ENCODE measurements around the gene MYO1D.

Gene MYO1D

GRCh38 chr17:32504166-32504990 lies 372.5 kb downstream of the MYO1D start:
- no peak overlapping the region for H3K4me3 ChIP-seq (replicated peaks; ENCODE audit: low read depth, low read length)
- no peak for DNase-seq (ENCODE audit: extremely low read depth, low read depth)
- TF ChIP-seq, protein P1, sequence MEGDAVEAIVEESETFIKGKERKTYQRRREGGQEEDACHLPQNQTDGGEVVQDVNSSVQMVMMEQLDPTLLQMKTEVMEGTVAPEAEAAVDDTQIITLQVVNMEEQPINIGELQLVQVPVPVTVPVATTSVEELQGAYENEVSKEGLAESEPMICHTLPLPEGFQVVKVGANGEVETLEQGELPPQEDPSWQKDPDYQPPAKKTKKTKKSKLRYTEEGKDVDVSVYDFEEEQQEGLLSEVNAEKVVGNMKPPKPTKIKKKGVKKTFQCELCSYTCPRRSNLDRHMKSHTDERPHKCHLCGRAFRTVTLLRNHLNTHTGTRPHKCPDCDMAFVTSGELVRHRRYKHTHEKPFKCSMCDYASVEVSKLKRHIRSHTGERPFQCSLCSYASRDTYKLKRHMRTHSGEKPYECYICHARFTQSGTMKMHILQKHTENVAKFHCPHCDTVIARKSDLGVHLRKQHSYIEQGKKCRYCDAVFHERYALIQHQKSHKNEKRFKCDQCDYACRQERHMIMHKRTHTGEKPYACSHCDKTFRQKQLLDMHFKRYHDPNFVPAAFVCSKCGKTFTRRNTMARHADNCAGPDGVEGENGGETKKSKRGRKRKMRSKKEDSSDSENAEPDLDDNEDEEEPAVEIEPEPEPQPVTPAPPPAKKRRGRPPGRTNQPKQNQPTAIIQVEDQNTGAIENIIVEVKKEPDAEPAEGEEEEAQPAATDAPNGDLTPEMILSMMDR (IDR thresholded peaks at IDR 0.05; ENCODE audit: low read depth, low read length, missing control alignments), result no peak

DNA sequence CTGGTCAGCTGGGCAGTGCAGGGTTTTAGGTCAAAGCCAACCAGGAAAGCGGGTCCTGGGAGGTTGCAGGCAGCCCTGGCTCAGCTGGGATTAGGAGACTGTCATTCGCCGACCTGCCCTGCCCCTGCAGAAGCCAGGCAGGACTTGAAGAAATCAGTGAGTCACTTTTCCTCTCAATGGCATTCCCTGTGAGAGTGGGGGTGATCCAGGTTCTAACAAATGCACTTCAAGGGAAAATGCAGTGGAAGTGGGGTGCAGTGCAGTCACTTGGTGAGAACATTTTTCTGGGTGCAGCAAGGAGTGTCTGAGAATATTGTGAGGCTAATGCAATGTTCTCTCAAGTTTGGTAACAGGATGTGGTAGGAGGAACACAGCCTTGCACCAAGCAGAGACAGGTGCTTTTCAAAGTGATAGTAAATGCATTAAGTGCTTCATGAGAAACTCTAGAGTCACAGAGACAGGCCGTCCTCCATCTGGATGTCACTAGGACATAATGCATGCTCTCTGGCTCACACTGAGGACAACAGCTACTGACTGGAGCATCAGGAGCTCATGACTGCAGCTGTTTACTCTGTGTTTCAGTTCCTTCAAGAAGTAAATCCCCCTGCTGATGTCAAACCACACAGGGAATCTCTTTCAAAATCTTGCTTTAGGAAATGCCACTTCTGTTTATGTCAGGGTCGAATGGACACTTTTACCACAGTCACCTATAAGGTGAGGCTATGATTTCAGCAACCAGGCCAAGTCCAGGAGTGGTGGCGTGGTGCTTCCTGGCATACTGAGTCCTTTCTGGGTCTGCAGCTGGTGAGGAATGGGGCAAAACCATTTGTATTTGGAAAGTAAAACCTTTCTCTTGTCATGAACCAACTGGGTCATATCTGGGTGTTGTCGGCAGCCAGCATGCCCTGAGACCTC lies 373.4 kb downstream of the MYO1D start:
- TF ChIP-seq, protein P1 (IDR thresholded peaks at IDR 0.05; ENCODE audit: low read depth, low read length, missing control alignments), result no peak
- H3K4me3 ChIP-seq (replicated peaks; ENCODE audit: low read depth, low read length), result no peak overlapping the region
- DNase-seq (ENCODE audit: extremely low read depth, low read depth), result no peak

DNA sequence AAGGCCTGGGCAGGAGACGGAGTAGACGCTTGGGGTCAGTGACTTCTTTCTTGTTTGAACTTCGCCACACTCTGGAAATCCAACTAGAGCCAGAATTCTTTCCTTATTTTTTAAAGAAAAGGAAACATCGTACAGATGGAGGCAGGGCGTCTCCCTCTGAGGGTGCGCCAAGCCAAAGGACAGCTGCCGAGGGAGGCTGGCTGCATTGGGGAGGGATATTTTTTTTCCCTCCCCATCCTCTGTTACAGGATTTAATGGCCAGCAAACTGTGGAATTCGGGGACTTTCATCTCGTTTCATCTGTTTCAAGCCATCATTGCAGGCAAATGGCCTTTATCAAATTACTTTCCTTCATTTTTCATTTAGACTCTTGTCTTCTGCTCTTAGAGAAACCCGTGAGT lies 374.2 kb downstream of the MYO1D start:
- TF ChIP-seq, protein P1 (IDR thresholded peaks at IDR 0.05; ENCODE audit: low read depth, low read length, missing control alignments), result no peak
- no peak for DNase-seq (ENCODE audit: extremely low read depth, low read depth)
- no peak overlapping the region for H3K4me3 ChIP-seq (replicated peaks; ENCODE audit: low read depth, low read length)

DNA sequence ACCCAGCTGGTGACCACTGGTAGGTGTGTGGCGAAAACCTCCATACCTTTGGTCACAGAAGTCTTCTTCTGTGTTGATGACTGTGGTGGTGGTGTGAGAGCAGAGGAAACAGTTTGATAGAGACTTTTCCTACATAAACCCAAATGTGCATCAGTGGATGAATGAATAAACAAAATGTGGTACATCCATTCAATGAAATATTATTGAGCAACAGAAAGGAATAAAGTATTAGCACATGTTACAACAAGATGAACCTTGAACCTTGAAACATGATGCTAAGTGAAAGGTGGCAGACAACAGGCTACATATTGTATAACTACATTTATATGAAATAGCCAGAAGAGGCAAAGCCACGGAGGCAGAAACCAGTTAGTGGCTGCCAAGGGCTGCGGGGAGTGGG lies 374.9 kb downstream of the MYO1D start:
- H3K4me3 ChIP-seq (replicated peaks; ENCODE audit: low read depth, low read length), result no peak overlapping the region
- TF ChIP-seq, protein P1 (IDR thresholded peaks at IDR 0.05; ENCODE audit: low read depth, low read length, missing control alignments), result no peak
- DNase-seq (ENCODE audit: extremely low read depth, low read depth), result no peak

DNA sequence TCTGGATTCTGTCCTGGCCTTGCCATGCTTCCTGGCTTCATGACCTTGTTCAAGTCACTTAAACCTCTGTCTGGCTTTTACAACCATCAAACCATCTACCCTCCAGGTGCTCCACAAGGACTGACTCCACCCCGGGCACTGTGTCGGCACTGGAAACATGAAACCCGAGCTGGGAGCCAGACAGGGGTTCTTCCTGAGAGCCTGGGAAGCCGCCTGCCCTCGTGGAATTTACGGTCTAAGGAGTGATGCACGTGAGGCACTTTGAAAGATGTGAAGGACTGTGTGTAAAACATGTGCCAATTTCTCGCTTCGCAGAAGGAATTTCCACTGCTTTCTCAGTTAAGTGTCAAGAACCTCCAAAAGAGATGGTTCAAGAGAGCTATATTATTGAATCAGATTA lies 378.5 kb downstream of the MYO1D start:
- TF ChIP-seq, protein P1 (IDR thresholded peaks at IDR 0.05; ENCODE audit: low read depth, low read length, missing control alignments), result no peak
- DNase-seq (ENCODE audit: extremely low read depth, low read depth), result no peak
- no peak overlapping the region for H3K4me3 ChIP-seq (replicated peaks; ENCODE audit: low read depth, low read length)

- TF ChIP-seq, protein P1 (IDR thresholded peaks at IDR 0.05; ENCODE audit: low read depth, low read length, missing control alignments), result peak; percentile 15
- no peak overlapping the region for H3K4me3 ChIP-seq (replicated peaks; ENCODE audit: low read depth, low read length)
- no peak for DNase-seq (ENCODE audit: extremely low read depth, low read depth)
These were observed 379.3 kb downstream of the MYO1D start for GRCh38 chr17:32497431-32498205.
